ENCODE data around the gene DTNBP1.

DNA sequence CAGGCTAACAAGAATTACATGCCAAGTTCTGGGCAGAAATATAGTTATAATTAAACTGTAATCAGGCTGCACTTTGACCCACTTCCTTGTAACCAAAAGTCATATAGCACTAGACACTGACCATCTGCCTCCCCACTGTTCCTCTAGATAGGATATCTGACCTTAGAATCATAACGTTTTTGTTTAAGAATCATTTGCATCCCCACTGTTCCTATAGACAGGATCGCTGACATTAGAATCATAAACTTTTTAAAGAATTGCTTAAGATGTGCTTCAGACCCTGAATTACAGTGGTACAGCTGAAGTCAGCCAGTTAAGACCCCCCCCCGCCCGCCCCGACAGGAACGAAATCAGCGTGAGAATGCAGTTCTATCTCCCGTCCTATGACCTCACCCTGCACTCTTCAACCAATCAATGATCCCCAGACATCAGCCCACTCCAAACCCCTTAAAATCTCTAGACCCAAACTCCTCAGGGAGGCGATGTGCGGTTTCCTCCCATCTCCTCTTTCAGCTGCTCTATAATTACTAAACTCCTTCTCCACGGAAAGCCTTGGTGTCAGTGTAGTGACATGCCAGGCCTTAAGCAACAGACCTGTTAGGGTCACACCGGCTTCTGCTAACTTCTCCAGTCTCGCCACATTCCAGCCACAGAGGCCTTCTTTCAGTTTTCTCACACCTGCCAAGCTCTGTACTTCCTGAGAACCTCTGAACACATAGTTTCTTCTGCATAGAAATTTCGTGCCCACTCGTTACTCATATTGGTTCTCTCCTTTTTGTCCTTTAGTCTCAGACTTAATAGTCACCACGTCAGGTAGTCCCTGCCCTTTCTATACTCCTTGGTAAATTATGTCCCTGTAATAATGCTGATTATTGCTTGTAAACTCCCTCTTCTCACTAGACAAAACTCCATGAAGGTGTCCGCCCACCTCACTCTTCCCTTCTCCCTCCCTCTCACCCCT is 93.5 kb downstream of the DTNBP1 start:
- TF ChIP-seq, protein P1, sequence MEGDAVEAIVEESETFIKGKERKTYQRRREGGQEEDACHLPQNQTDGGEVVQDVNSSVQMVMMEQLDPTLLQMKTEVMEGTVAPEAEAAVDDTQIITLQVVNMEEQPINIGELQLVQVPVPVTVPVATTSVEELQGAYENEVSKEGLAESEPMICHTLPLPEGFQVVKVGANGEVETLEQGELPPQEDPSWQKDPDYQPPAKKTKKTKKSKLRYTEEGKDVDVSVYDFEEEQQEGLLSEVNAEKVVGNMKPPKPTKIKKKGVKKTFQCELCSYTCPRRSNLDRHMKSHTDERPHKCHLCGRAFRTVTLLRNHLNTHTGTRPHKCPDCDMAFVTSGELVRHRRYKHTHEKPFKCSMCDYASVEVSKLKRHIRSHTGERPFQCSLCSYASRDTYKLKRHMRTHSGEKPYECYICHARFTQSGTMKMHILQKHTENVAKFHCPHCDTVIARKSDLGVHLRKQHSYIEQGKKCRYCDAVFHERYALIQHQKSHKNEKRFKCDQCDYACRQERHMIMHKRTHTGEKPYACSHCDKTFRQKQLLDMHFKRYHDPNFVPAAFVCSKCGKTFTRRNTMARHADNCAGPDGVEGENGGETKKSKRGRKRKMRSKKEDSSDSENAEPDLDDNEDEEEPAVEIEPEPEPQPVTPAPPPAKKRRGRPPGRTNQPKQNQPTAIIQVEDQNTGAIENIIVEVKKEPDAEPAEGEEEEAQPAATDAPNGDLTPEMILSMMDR (conservative IDR thresholded peaks at IDR 0.05; ENCODE audit: low read length) = no peak
- TF ChIP-seq EZH2phosphoT487 (IDR thresholded peaks at IDR 0.05; ENCODE audit: borderline replicate concordance, low read depth, low read length) = no peak

Measured in OCI-LY7 (cell line).